Measurements from ENCODE around the gene UNC119.

DNA sequence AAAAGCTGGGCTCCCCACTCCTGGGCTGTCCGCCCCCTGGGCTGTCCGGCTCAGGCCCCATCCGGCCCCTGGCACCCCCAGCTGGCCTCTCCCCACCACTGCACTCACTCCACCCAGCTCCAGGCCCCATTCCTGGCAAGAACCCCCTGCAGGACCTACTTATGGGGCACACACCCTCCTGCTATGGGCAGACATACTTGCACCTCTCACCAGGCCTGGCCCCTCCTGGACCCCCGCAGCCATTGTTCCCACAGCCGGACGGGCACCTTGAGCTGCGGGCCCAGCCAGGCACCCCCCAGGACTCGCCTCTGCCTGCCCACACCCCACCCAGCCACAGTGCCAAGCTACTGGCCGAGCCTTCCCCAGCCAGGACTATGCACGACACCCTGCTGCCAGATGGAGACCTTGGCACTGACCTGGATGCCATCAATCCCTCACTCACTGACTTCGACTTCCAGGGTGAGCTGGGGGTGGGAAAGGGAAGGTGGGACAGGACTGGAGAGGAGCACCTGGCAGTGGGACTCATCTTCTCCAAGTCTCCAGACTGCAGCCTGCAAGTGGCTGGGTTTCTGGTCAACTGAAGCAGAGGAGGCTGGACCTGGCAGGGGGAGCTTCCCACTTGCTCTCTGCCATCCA is 17.6 kb downstream of the UNC119 start:
- TF ChIP-seq EZH2 (IDR thresholded peaks at IDR 0.05) (no peak), POLR2AphosphoS5 (IDR thresholded peaks at IDR 0.05; ENCODE audit: borderline replicate concordance, low read depth, low read length) (no peak)

Measured in SK-N-MC (cell line).